ENCODE data around the gene NKAIN2.

The NKAIN2 gene

GRCh38 chr6:124066946-124067552 is 263.4 kb downstream of the NKAIN2 start:
- no peaks in the 10 kb centered on the region for H3K4me1 ChIP-seq
- no peaks in the 10 kb centered on the region for H3K36me3 ChIP-seq
- no peak overlapping the region for H3K4me3 ChIP-seq
- no peak overlapping the region for H3K27ac ChIP-seq
- H3K27me3 ChIP-seq = no peaks in the 10 kb centered on the region
- no peaks in the 10 kb centered on the region for H3K9me3 ChIP-seq
- DNase-seq = no peak
- no peak for TF ChIP-seq CTCF (IDR thresholded peaks at IDR 0.05)
- intact Hi-C loops (cut with DNase I; ENCODE audit: low total_unique reads) = no loop called here

- Histone ChIP-seq H3K4me3 (no peak overlapping the region), H3K27ac (no peak overlapping the region), H3K4me1 (no peaks in the 10 kb centered on the region), H3K36me3 (no peaks in the 10 kb centered on the region), H3K27me3 (no peaks in the 10 kb centered on the region), H3K9me3 (no peaks in the 10 kb centered on the region)
- intact Hi-C loops (cut with DNase I; ENCODE audit: low total_unique reads) = no loop called here
- DNase-seq = no peak
- no peak for TF ChIP-seq CTCF (IDR thresholded peaks at IDR 0.05)
These were observed 265.7 kb downstream of the NKAIN2 start for GRCh38 chr6:124069230-124069950.

GRCh38 chr6:124073021-124073420 is 269.4 kb downstream of the NKAIN2 start:
- Histone ChIP-seq H3K27ac (no peak overlapping the region), H3K4me3 (no peak overlapping the region), H3K36me3 (no peaks in the 10 kb centered on the region), H3K4me1 (no peaks in the 10 kb centered on the region), H3K9me3 (no peaks in the 10 kb centered on the region), H3K27me3 (no peaks in the 10 kb centered on the region)
- TF ChIP-seq CTCF (IDR thresholded peaks at IDR 0.05) = no peak
- intact Hi-C loops (cut with DNase I; ENCODE audit: low total_unique reads) = loop anchor here (5.0 kb wide), 1 partner anchor 1199 kb away; no protein-coding TSS in a partner anchor
- DNase-seq = no peak

GRCh38 chr6:124073820-124074587 is 270.3 kb downstream of the NKAIN2 start:
- Histone ChIP-seq H3K4me1 (no peaks in the 10 kb centered on the region), H3K4me3 (no peak overlapping the region), H3K36me3 (no peaks in the 10 kb centered on the region), H3K9me3 (no peaks in the 10 kb centered on the region), H3K27me3 (no peaks in the 10 kb centered on the region), H3K27ac (no peak overlapping the region)
- intact Hi-C loops (cut with DNase I; ENCODE audit: low total_unique reads) = loop anchor here (5.0 kb wide), 1 partner anchor 1198 kb away; no protein-coding TSS in a partner anchor
- no peak for TF ChIP-seq CTCF (IDR thresholded peaks at IDR 0.05)
- DNase-seq = no peak

- no peak overlapping the region for H3K4me3 ChIP-seq
- no peak for DNase-seq
- intact Hi-C loops (cut with DNase I; ENCODE audit: low total_unique reads) = loop anchor here (5.0 kb wide), 1 partner anchor 1198 kb away; no protein-coding TSS in a partner anchor
- H3K9me3 ChIP-seq = no peaks in the 10 kb centered on the region
- no peaks in the 10 kb centered on the region for H3K4me1 ChIP-seq
- no peak for TF ChIP-seq CTCF (IDR thresholded peaks at IDR 0.05)
- H3K27ac ChIP-seq = no peak overlapping the region
- H3K27me3 ChIP-seq = no peaks in the 10 kb centered on the region
- no peaks in the 10 kb centered on the region for H3K36me3 ChIP-seq
These were observed 270.9 kb downstream of the NKAIN2 start for GRCh38 chr6:124074606-124075005.

Data from tibial artery (tissue), 4 donors.